CD4-positive, CD25-positive, alpha-beta regulatory T cell (primary cell): Measurements from ENCODE around the gene SPARCL1. TPM values are rescaled to one million over a fixed set of nuclear protein-coding genes. Genes with fewer than 3 reads are reported as not detected.

Experiments used
- ATAC-seq, 2 donors: fragments of 150-1000 bp; cut with Tn5 transposase; one replicate each; pipeline ENCODE4 v1.10.0; 2021; ENCODE audit warnings: low read depth in 2 of 2, moderate number of reproducible peaks in 2 of 2, moderate library complexity in 1 of 2
- DNase-seq, 3 donors: peaks; one replicate each; pipeline versions ENCODE4 v3.0.0 to v3.0.0-alpha.2; 2012 to 2022; ENCODE audit warnings: mixed read lengths in 1 of 3
- H3K27ac ChIP-seq: one replicate; pipeline ENCODE4 v1.7.0; 2013; ENCODE audit warnings: mild to moderate bottlenecking, low read length; ENCODE audit not compliant: insufficient read depth, poor library complexity, severe bottlenecking
- H3K27me3 ChIP-seq: one replicate; pipeline ENCODE4 v1.7.0; 2013; ENCODE audit warnings: low read length; ENCODE audit not compliant: control insufficient read depth, insufficient read depth
- H3K36me3 ChIP-seq: one replicate; pipeline ENCODE4 v1.7.0; 2013; ENCODE audit warnings: mild to moderate bottlenecking, low read length, moderate library complexity; ENCODE audit not compliant: control insufficient read depth, insufficient read depth
- H3K4me1 ChIP-seq: 2 replicates; pipeline ENCODE4 v1.7.0; 2013; ENCODE audit warnings: mild to moderate bottlenecking, low read length; ENCODE audit not compliant: insufficient read depth, control insufficient read depth, poor library complexity, severe bottlenecking
- H3K4me3 ChIP-seq: one replicate; pipeline ENCODE4 v1.7.0; 2013; ENCODE audit warnings: low read depth, mild to moderate bottlenecking, low read length, moderate library complexity
- H3K9me3 ChIP-seq, 2 experiments: 1 replicate in 1 of 2; 2 replicates in 1 of 2; pipeline ENCODE4 v1.7.0; 2013; ENCODE audit warnings: low read length in 2 of 2, mild to moderate bottlenecking in 1 of 2, moderate library complexity in 1 of 2; ENCODE audit not compliant: control insufficient read depth in 2 of 2
- H3K27ac Mint-ChIP-seq, 3 donors: one replicate each; pipeline ENCODE4 v1.8.0; 2020 to 2022; ENCODE audit warnings: mild to moderate bottlenecking in 3 of 3, mixed read lengths in 3 of 3, moderate library complexity in 2 of 3
- H3K27me3 Mint-ChIP-seq: one replicate; pipeline ENCODE4 v1.8.0; 2022; ENCODE audit warnings: mild to moderate bottlenecking, mixed read lengths
- H3K36me3 Mint-ChIP-seq: one replicate; pipeline ENCODE4 v1.8.0; 2020; ENCODE audit warnings: mixed read lengths
- H3K4me1 Mint-ChIP-seq, 4 donors: one replicate each; pipeline ENCODE4 v1.8.0; 2020 to 2022; ENCODE audit warnings: mixed read lengths in 4 of 4, mild to moderate bottlenecking in 1 of 4
- H3K4me3 Mint-ChIP-seq, 4 donors: one replicate each; pipeline ENCODE4 v1.8.0; 2020 to 2022; ENCODE audit warnings: mild to moderate bottlenecking in 4 of 4, mixed read lengths in 4 of 4, moderate library complexity in 3 of 4
- H3K9me3 Mint-ChIP-seq, 7 donors: one replicate each; pipeline ENCODE4 v1.8.0; 2020 to 2022; ENCODE audit warnings: mixed read lengths in 7 of 7, mild to moderate bottlenecking in 3 of 7, moderate library complexity in 2 of 7
- polyA plus RNA-seq, 4 donors: library from polyadenylated mRNA; unstranded; fragments of 300-500 nt; fragmentation: Illumina TruSeq; gene quantifications; one replicate each; pipeline ENCODE4 v1.2.3, GENCODE V29; 2021
- total RNA-seq: library from RNA; stranded (reverse); gene quantifications from one replicate; pipeline ENCODE4 v1.2.3, GENCODE V29; 2022

Gene SPARCL1
- total and polyA plus RNA-seq, 5 donors from 2014 or later: not detected

GRCh38 chr4:87551361-87551760, 22.2 kb upstream of the SPARCL1 start:
- H3K4me1 Mint-ChIP-seq: no peaks in the 10 kb centered on the region
- no peak overlapping the region for H3K4me3 Mint-ChIP-seq
- H3K27ac Mint-ChIP-seq: no peak overlapping the region
- H3K9me3 Mint-ChIP-seq: peaks cover 0 to 6% (median 0%) of the 10 kb centered on the region in 7 donors
- H3K27me3 Mint-ChIP-seq: peaks cover 11% of the 10 kb centered on the region
- H3K9me3 ChIP-seq: no peaks in the 10 kb centered on the region
- no peak overlapping the region for H3K4me3 ChIP-seq
- no peak for DNase-seq
- H3K27me3 ChIP-seq: peaks cover 4% of the 10 kb centered on the region
- H3K36me3 Mint-ChIP-seq: no peaks in the 10 kb centered on the region
- no peaks in the 10 kb centered on the region for H3K4me1 ChIP-seq
- no peak overlapping the region for H3K27ac ChIP-seq
- ATAC-seq: no peak
- H3K36me3 ChIP-seq: no peaks in the 10 kb centered on the region

- Mint-ChIP-seq H3K27me3 (peaks cover 21% of the 10 kb centered on the region), H3K36me3 (no peaks in the 10 kb centered on the region), H3K9me3 (peaks cover 0 to 7% (median 0%) of the 10 kb centered on the region in 7 donors), H3K4me1 (no peaks in the 10 kb centered on the region), H3K4me3 (peak overlapping the region in 1 of 4 donors; percentile 78), H3K27ac (no peak overlapping the region)
- no peak overlapping the region for H3K27ac ChIP-seq
- H3K4me1 ChIP-seq: no peaks in the 10 kb centered on the region
- DNase-seq: no peak
- H3K27me3 ChIP-seq: peaks cover 4% of the 10 kb centered on the region
- ATAC-seq: no peak
- no peak overlapping the region for H3K4me3 ChIP-seq
- no peaks in the 10 kb centered on the region for H3K9me3 ChIP-seq
- H3K36me3 ChIP-seq: no peaks in the 10 kb centered on the region
Observed at GRCh38 chr4:87547016-87547708, 18.0 kb upstream of the SPARCL1 start.

- no peak for ATAC-seq
- H3K4me1 Mint-ChIP-seq: no peaks in the 10 kb centered on the region
- Histone ChIP-seq H3K4me1 (no peaks in the 10 kb centered on the region), H3K36me3 (no peaks in the 10 kb centered on the region), H3K4me3 (no peak overlapping the region), H3K27ac (no peak overlapping the region), H3K9me3 (no peaks in the 10 kb centered on the region), H3K27me3 (peaks cover 4% of the 10 kb centered on the region)
- H3K27ac Mint-ChIP-seq: no peak overlapping the region
- no peak for DNase-seq
- H3K9me3 Mint-ChIP-seq: peaks cover 0 to 5% (median 0%) of the 10 kb centered on the region in 7 donors
- H3K36me3 Mint-ChIP-seq: no peaks in the 10 kb centered on the region
- H3K27me3 Mint-ChIP-seq: peaks cover 21% of the 10 kb centered on the region
- no peak overlapping the region for H3K4me3 Mint-ChIP-seq
Observed at GRCh38 chr4:87545052-87545451, 15.9 kb upstream of the SPARCL1 start.

GRCh38 chr4:87543835-87544461, 14.8 kb upstream of the SPARCL1 start:
- Mint-ChIP-seq H3K4me1 (no peaks in the 10 kb centered on the region), H3K36me3 (no peaks in the 10 kb centered on the region), H3K9me3 (peaks cover 0 to 4% (median 0%) of the 10 kb centered on the region in 7 donors), H3K27me3 (peaks cover 20% of the 10 kb centered on the region), H3K4me3 (no peak overlapping the region), H3K27ac (no peak overlapping the region)
- Histone ChIP-seq H3K27me3 (no peaks in the 10 kb centered on the region), H3K4me3 (no peak overlapping the region), H3K27ac (no peak overlapping the region), H3K9me3 (no peaks in the 10 kb centered on the region), H3K36me3 (no peaks in the 10 kb centered on the region), H3K4me1 (no peaks in the 10 kb centered on the region)
- DNase-seq (peak in 1 of 3 donors; percentile 6), ATAC-seq (no peak)

- Mint-ChIP-seq H3K4me3 (no peak overlapping the region), H3K36me3 (no peaks in the 10 kb centered on the region), H3K4me1 (no peaks in the 10 kb centered on the region), H3K9me3 (peaks cover 0 to 5% (median under 1%) of the 10 kb centered on the region in 7 donors), H3K27me3 (peaks cover 20% of the 10 kb centered on the region), H3K27ac (no peak overlapping the region)
- H3K27me3 ChIP-seq: no peaks in the 10 kb centered on the region
- ATAC-seq: no peak
- H3K9me3 ChIP-seq: no peaks in the 10 kb centered on the region
- DNase-seq: no peak
- no peaks in the 10 kb centered on the region for H3K4me1 ChIP-seq
- no peak overlapping the region for H3K4me3 ChIP-seq
- H3K27ac ChIP-seq: no peak overlapping the region
- H3K36me3 ChIP-seq: no peaks in the 10 kb centered on the region
Observed at GRCh38 chr4:87542734-87543312, 13.6 kb upstream of the SPARCL1 start.

- Mint-ChIP-seq H3K27ac (no peak overlapping the region), H3K4me1 (no peaks in the 10 kb centered on the region), H3K4me3 (no peak overlapping the region), H3K27me3 (peaks cover 23% of the 10 kb centered on the region), H3K36me3 (no peaks in the 10 kb centered on the region), H3K9me3 (peaks cover 0 to 5% (median 2%) of the 10 kb centered on the region in 7 donors)
- ATAC-seq: no peak
- no peaks in the 10 kb centered on the region for H3K27me3 ChIP-seq
- no peak for DNase-seq
- H3K27ac ChIP-seq: no peak overlapping the region
- no peaks in the 10 kb centered on the region for H3K36me3 ChIP-seq
- H3K9me3 ChIP-seq: no peaks in the 10 kb centered on the region
- no peak overlapping the region for H3K4me3 ChIP-seq
- no peaks in the 10 kb centered on the region for H3K4me1 ChIP-seq
Observed at GRCh38 chr4:87541956-87542709, 13.0 kb upstream of the SPARCL1 start.

- Histone ChIP-seq H3K4me3 (no peak overlapping the region), H3K27ac (no peak overlapping the region), H3K4me1 (no peaks in the 10 kb centered on the region), H3K36me3 (no peaks in the 10 kb centered on the region), H3K9me3 (no peaks in the 10 kb centered on the region), H3K27me3 (no peaks in the 10 kb centered on the region)
- Mint-ChIP-seq H3K9me3 (peaks cover 0 to 5% (median 2%) of the 10 kb centered on the region in 7 donors), H3K27me3 (peaks cover 28% of the 10 kb centered on the region), H3K36me3 (no peaks in the 10 kb centered on the region), H3K27ac (no peak overlapping the region), H3K4me3 (no peak overlapping the region), H3K4me1 (no peaks in the 10 kb centered on the region)
- DNase-seq (no peak), ATAC-seq (no peak)
Observed at GRCh38 chr4:87541521-87541920, 12.3 kb upstream of the SPARCL1 start.
